Measurements from ENCODE around the gene GANC.

DNA sequence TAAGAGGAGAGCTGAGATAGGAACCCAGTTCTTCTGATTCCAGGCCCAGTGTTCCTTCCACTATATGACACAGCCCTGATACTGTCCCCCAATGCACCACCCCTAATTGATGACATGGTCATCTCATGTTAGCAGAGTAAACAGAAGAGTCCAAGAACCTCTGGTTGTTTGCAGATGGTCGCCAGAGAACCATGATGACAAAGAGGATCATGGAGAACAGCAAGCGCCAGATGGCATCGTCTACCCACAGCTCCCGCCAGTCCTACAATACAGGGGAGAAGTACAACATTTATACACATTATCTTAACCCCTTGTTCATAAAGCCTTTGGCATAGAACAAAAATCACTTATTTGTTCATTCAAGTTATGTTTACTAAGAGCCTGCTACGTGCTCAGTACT lies 46.4 kb upstream of the GANC start:
- TF ChIP-seq POLR2AphosphoS5 (IDR thresholded peaks at IDR 0.05) = no peak
- TF ChIP-seq POLR2A (IDR thresholded peaks at IDR 0.05) = no peak
- TF ChIP-seq, protein P1, sequence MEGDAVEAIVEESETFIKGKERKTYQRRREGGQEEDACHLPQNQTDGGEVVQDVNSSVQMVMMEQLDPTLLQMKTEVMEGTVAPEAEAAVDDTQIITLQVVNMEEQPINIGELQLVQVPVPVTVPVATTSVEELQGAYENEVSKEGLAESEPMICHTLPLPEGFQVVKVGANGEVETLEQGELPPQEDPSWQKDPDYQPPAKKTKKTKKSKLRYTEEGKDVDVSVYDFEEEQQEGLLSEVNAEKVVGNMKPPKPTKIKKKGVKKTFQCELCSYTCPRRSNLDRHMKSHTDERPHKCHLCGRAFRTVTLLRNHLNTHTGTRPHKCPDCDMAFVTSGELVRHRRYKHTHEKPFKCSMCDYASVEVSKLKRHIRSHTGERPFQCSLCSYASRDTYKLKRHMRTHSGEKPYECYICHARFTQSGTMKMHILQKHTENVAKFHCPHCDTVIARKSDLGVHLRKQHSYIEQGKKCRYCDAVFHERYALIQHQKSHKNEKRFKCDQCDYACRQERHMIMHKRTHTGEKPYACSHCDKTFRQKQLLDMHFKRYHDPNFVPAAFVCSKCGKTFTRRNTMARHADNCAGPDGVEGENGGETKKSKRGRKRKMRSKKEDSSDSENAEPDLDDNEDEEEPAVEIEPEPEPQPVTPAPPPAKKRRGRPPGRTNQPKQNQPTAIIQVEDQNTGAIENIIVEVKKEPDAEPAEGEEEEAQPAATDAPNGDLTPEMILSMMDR (IDR thresholded peaks at IDR 0.05) = no peak
